SU-DHL-6 (cell line): ENCODE results near the gene CERK.

Experiments used
- EZH2phosphoT487 ChIP-seq: fragments of 200-600 bp; sonication (generic), shearing (Covaris generic); conservative IDR thresholded peaks from 2 replicates; pipeline ENCODE4 v1.6.1; 2018; ENCODE audit warnings: mild to moderate bottlenecking, antibody characterized with exemption, low read length, moderate library complexity, mixed read lengths
- TF ChIP-seq, protein P1 (sequence below): fragments of 200-600 bp; sonication (generic); IDR thresholded peaks from one replicate; pipeline ENCODE4 v1.5.1; 2017; ENCODE audit warnings: antibody characterized with exemption, mild to moderate bottlenecking, low read length, moderate library complexity; ENCODE audit not compliant: insufficient read depth, poor library complexity, severe bottlenecking

DNA sequence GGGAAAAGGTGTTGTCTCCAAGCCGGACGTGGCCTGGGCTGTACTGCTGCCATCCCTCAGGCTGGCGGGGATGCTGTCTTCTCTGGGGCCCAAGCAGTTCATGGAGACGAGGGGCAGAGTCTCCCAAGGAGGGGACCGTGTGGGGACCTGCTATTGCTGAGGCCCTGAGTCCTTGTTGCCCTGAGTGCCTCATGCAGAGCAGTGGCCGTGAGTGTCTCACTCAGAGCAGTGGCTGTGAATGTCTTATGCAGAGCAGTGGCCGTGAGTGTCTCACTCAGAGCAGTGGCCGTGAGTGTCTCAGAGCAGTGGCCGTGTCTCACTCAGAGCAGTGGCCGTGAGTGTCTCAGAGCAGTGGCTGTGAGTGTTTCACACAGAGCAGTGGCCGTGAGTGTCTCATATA lies 63.1 kb downstream of the CERK start:
- TF ChIP-seq, protein P1, sequence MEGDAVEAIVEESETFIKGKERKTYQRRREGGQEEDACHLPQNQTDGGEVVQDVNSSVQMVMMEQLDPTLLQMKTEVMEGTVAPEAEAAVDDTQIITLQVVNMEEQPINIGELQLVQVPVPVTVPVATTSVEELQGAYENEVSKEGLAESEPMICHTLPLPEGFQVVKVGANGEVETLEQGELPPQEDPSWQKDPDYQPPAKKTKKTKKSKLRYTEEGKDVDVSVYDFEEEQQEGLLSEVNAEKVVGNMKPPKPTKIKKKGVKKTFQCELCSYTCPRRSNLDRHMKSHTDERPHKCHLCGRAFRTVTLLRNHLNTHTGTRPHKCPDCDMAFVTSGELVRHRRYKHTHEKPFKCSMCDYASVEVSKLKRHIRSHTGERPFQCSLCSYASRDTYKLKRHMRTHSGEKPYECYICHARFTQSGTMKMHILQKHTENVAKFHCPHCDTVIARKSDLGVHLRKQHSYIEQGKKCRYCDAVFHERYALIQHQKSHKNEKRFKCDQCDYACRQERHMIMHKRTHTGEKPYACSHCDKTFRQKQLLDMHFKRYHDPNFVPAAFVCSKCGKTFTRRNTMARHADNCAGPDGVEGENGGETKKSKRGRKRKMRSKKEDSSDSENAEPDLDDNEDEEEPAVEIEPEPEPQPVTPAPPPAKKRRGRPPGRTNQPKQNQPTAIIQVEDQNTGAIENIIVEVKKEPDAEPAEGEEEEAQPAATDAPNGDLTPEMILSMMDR = no peak
- no peak for TF ChIP-seq EZH2phosphoT487
